Mesenchymal stem cell (in vitro differentiated cells and primary cell): ENCODE results near the gene STRBP.
A peak's percentile ranks its signal among the peaks of the same experiment; 100 is the strongest.

ENCODE experiments used
- DNase-seq: peaks from one replicate; pipeline ENCODE4 v3.0.0-alpha.2; 2013
- H2AFZ ChIP-seq: one replicate; pipeline ENCODE4 v1.6.1; 2013; ENCODE audit warnings: low read depth, mild to moderate bottlenecking, control low read depth, inconsistent platforms, low read length, moderate library complexity
- H2AK5ac ChIP-seq: 2 replicates; pipeline ENCODE4 v1.6.1; 2013; ENCODE audit warnings: low read length, moderate library complexity, mild to moderate bottlenecking, inconsistent platforms; ENCODE audit not compliant: severe bottlenecking
- H2BK120ac ChIP-seq: one replicate; pipeline ENCODE4 v1.6.1; 2013; ENCODE audit warnings: low read depth, mild to moderate bottlenecking, inconsistent platforms, low read length, moderate library complexity
- H2BK12ac ChIP-seq, 2 experiments: one replicate each; pipeline ENCODE4 v1.6.1; 2013; ENCODE audit warnings: inconsistent platforms in 2 of 2, low read length in 2 of 2, mild to moderate bottlenecking in 2 of 2, moderate library complexity in 2 of 2, control low read depth in 1 of 2
- H2BK15ac ChIP-seq: one replicate; pipeline ENCODE4 v1.6.1; 2013; ENCODE audit warnings: mild to moderate bottlenecking, low read depth, inconsistent platforms; ENCODE audit not compliant: poor library complexity, severe bottlenecking
- H2BK5ac ChIP-seq: 2 replicates; pipeline ENCODE4 v1.6.1; 2013; ENCODE audit warnings: low read depth, mild to moderate bottlenecking, low read length, control low read depth, inconsistent platforms; ENCODE audit not compliant: poor library complexity, severe bottlenecking
- H3K14ac ChIP-seq, 2 experiments: one replicate each; pipeline ENCODE4 v1.6.1; 2013; ENCODE audit warnings: inconsistent platforms in 2 of 2, low read length in 2 of 2, control low read depth in 1 of 2, mild to moderate bottlenecking in 1 of 2, moderate library complexity in 1 of 2
- H3K18ac ChIP-seq, 2 experiments: one replicate each; pipeline ENCODE4 v1.6.1; 2013; ENCODE audit warnings: inconsistent platforms in 2 of 2, low read length in 2 of 2, control low read depth in 1 of 2, low read depth in 1 of 2, mild to moderate bottlenecking in 1 of 2
- H3K23ac ChIP-seq, 2 experiments: one replicate each; pipeline ENCODE4 v1.6.1; 2013; ENCODE audit warnings: inconsistent platforms in 2 of 2, low read length in 2 of 2, mild to moderate bottlenecking in 2 of 2, moderate library complexity in 2 of 2, control low read depth in 1 of 2
- H3K27ac ChIP-seq: 2 replicates; pipeline ENCODE4 v1.5.1; 2013; ENCODE audit warnings: mild to moderate bottlenecking, moderate library complexity, low read length, control low read depth, inconsistent platforms; ENCODE audit not compliant: poor library complexity, severe bottlenecking
- H3K27me3 ChIP-seq, 2 experiments: 2 replicates each; pipeline versions ENCODE4 v1.6.1 to v1.7.0; 2013; ENCODE audit warnings: low read length in 2 of 2, mild to moderate bottlenecking in 2 of 2, moderate library complexity in 2 of 2, control low read depth in 1 of 2, inconsistent platforms in 1 of 2; ENCODE audit not compliant: control insufficient read depth in 1 of 2, insufficient read depth in 1 of 2
- H3K36me3 ChIP-seq, 2 experiments: 2 replicates each; pipeline versions ENCODE4 v1.6.1 to v1.7.0; 2013; ENCODE audit warnings: low read length in 2 of 2, control low read depth in 1 of 2, inconsistent platforms in 1 of 2, low read depth in 1 of 2, mild to moderate bottlenecking in 1 of 2; ENCODE audit not compliant: insufficient read depth in 2 of 2, control insufficient read depth in 1 of 2
- H3K4ac ChIP-seq, 2 experiments: one replicate each; pipeline ENCODE4 v1.6.1; 2013; ENCODE audit warnings: inconsistent platforms in 2 of 2, low read length in 2 of 2, mild to moderate bottlenecking in 2 of 2, moderate library complexity in 2 of 2, control low read depth in 1 of 2, low read depth in 1 of 2
- H3K4me1 ChIP-seq: 2 replicates; pipeline ENCODE4 v1.6.1; 2013; ENCODE audit warnings: low read depth, low read length, control low read depth; ENCODE audit not compliant: control insufficient read depth, insufficient read depth
- H3K4me2 ChIP-seq: 2 replicates; pipeline ENCODE4 v1.6.1; 2013; ENCODE audit warnings: low read length, mild to moderate bottlenecking, inconsistent platforms; ENCODE audit not compliant: poor library complexity, severe bottlenecking
- H3K4me3 ChIP-seq, 2 experiments: 2 replicates each; pipeline versions ENCODE4 v1.5.1 to v1.7.0; 2013; ENCODE audit warnings: low read length in 2 of 2, mild to moderate bottlenecking in 2 of 2, control low read depth in 1 of 2, low read depth in 1 of 2; ENCODE audit not compliant: insufficient read depth in 1 of 2
- H3K79me1 ChIP-seq: replicated peaks from 2 replicates; pipeline ENCODE4 v1.6.1; 2013; ENCODE audit warnings: mild to moderate bottlenecking, control low read depth, low read length, inconsistent platforms; ENCODE audit not compliant: poor library complexity, severe bottlenecking
- H3K9ac ChIP-seq: 2 replicates; pipeline ENCODE4 v1.7.0; 2013; ENCODE audit warnings: mild to moderate bottlenecking, low read length, moderate library complexity
- H3K9me3 ChIP-seq: 2 replicates; pipeline ENCODE4 v1.7.0; 2013; ENCODE audit warnings: mild to moderate bottlenecking, low read length; ENCODE audit not compliant: control insufficient read depth
- H4K8ac ChIP-seq: one replicate; pipeline ENCODE4 v1.6.1; 2013; ENCODE audit warnings: inconsistent platforms, mild to moderate bottlenecking, low read length, moderate library complexity
- H4K91ac ChIP-seq: one replicate; pipeline ENCODE4 v1.6.1; 2013; ENCODE audit warnings: mild to moderate bottlenecking, low read length, inconsistent platforms
- WGBS: methylation state at CpG from one replicate; pipeline ENCODE4 v1.1.7; 2013; ENCODE audit warnings: mixed read lengths; 5-methylcytosine and 5-hydroxymethylcytosine counted together

STRBP gene

GRCh38 chr9:123131993-123132392 lies 136.4 kb downstream of the STRBP start:
- no peaks in the 10 kb centered on the region for H3K79me1 ChIP-seq
- no peak overlapping the region for H2BK15ac ChIP-seq
- H3K4me3 ChIP-seq: no peak overlapping the region
- DNase-seq: no peak
- no peak overlapping the region for H3K9ac ChIP-seq
- peaks cover 0 to 3% of the 10 kb centered on the region in 2 experiments for H3K36me3 ChIP-seq
- no peak overlapping the region for H4K8ac ChIP-seq
- no peak overlapping the region for H2BK120ac ChIP-seq
- H3K27me3 ChIP-seq: no peaks in the 10 kb centered on the region
- no peaks in the 10 kb centered on the region for H3K9me3 ChIP-seq
- H2BK5ac ChIP-seq: no peak overlapping the region
- H3K23ac ChIP-seq: no peak overlapping the region
- H3K14ac ChIP-seq: no peak overlapping the region
- no peak overlapping the region for H3K4ac ChIP-seq
- H3K27ac ChIP-seq: no peak overlapping the region
- no peak overlapping the region for H2AFZ ChIP-seq
- no peak overlapping the region for H3K4me2 ChIP-seq
- no peak overlapping the region for H2BK12ac ChIP-seq
- H4K91ac ChIP-seq: no peak overlapping the region
- H2AK5ac ChIP-seq: no peak overlapping the region
- no peaks in the 10 kb centered on the region for H3K4me1 ChIP-seq
- no peak overlapping the region for H3K18ac ChIP-seq

- H3K23ac ChIP-seq: no peak overlapping the region
- H3K4ac ChIP-seq: no peak overlapping the region
- H2AK5ac ChIP-seq: no peak overlapping the region
- H2BK120ac ChIP-seq: no peak overlapping the region
- H2AFZ ChIP-seq: no peak overlapping the region
- no peak overlapping the region for H2BK15ac ChIP-seq
- H3K27ac ChIP-seq: no peak overlapping the region
- no peaks in the 10 kb centered on the region for H3K4me1 ChIP-seq
- H4K91ac ChIP-seq: no peak overlapping the region
- no peaks in the 10 kb centered on the region for H3K79me1 ChIP-seq
- no peak overlapping the region for H3K4me3 ChIP-seq
- peaks cover 0 to 3% of the 10 kb centered on the region in 2 experiments for H3K36me3 ChIP-seq
- H2BK5ac ChIP-seq: no peak overlapping the region
- no peak overlapping the region for H3K9ac ChIP-seq
- H2BK12ac ChIP-seq: no peak overlapping the region
- H3K14ac ChIP-seq: no peak overlapping the region
- no peaks in the 10 kb centered on the region for H3K9me3 ChIP-seq
- peak overlapping the region; percentile 1 for H3K4me2 ChIP-seq
- peak; percentile 55 for DNase-seq
- H4K8ac ChIP-seq: no peak overlapping the region
- H3K27me3 ChIP-seq: no peaks in the 10 kb centered on the region
- no peak overlapping the region for H3K18ac ChIP-seq
- WGBS: 0% methylated on average over 1 of the region's 1 CpG
Observed at GRCh38 chr9:123131258-123131657, 137.1 kb downstream of the STRBP start.

GRCh38 chr9:123129423-123129822 lies 139.0 kb downstream of the STRBP start:
- no peak overlapping the region for H3K9ac ChIP-seq
- H2BK120ac ChIP-seq: no peak overlapping the region
- no peak overlapping the region for H2BK12ac ChIP-seq
- no peak overlapping the region for H3K4me2 ChIP-seq
- no peak overlapping the region for H4K8ac ChIP-seq
- no peak overlapping the region for H2BK5ac ChIP-seq
- H3K4me1 ChIP-seq: no peaks in the 10 kb centered on the region
- no peak overlapping the region for H3K4me3 ChIP-seq
- H2BK15ac ChIP-seq: no peak overlapping the region
- H3K27me3 ChIP-seq: no peaks in the 10 kb centered on the region
- H3K18ac ChIP-seq: no peak overlapping the region
- H2AK5ac ChIP-seq: no peak overlapping the region
- no peak overlapping the region for H3K14ac ChIP-seq
- no peak overlapping the region for H4K91ac ChIP-seq
- H3K9me3 ChIP-seq: no peaks in the 10 kb centered on the region
- no peak for DNase-seq
- WGBS: 100% methylated on average over 1 of the region's 1 CpG
- no peaks in the 10 kb centered on the region for H3K36me3 ChIP-seq
- no peaks in the 10 kb centered on the region for H3K79me1 ChIP-seq
- no peak overlapping the region for H3K4ac ChIP-seq
- H3K27ac ChIP-seq: no peak overlapping the region
- no peak overlapping the region for H3K23ac ChIP-seq
- no peak overlapping the region for H2AFZ ChIP-seq

- Histone ChIP-seq H3K9me3 (no peaks in the 10 kb centered on the region), H3K27me3 (no peaks in the 10 kb centered on the region), H3K4me2 (no peak overlapping the region), H2BK5ac (no peak overlapping the region), H3K4ac (no peak overlapping the region), H3K36me3 (no peaks in the 10 kb centered on the region), H3K4me1 (no peaks in the 10 kb centered on the region), H4K8ac (no peak overlapping the region), H4K91ac (no peak overlapping the region), H2AFZ (no peak overlapping the region), H3K4me3 (no peak overlapping the region), H3K27ac (no peak overlapping the region), H2BK12ac (no peak overlapping the region), H2BK120ac (no peak overlapping the region), H3K14ac (no peak overlapping the region), H2BK15ac (no peak overlapping the region), H3K79me1 (no peaks in the 10 kb centered on the region), H2AK5ac (no peak overlapping the region), H3K9ac (no peak overlapping the region), H3K18ac (no peak overlapping the region), H3K23ac (no peak overlapping the region)
- no peak for DNase-seq
- 100% methylated on average over 1 of the region's 4 CpGs for WGBS
Observed at GRCh38 chr9:123128591-123128990, 139.8 kb downstream of the STRBP start.
